Upper lobe of left lung (tissue), 6 donors: ENCODE results near the gene SSBP3. TPM values are rescaled to one million over a fixed set of nuclear protein-coding genes. Genes with fewer than 3 reads are reported as not detected.
A peak's percentile ranks its signal among the peaks of the same experiment; 100 is the strongest.

Source experiments
- ATAC-seq, 2 donors: fragments of 200-7000 bp; cut with Tn5 transposase; one replicate each; pipeline ENCODE4 v1.9.1; 2022; ENCODE audit warnings: mild to moderate bottlenecking in 2 of 2, moderate library complexity in 2 of 2; ENCODE audit not compliant: low FRiP score in 2 of 2
- DNase-seq, 2 donors: peaks; one replicate each; pipeline ENCODE4 v3.0.0-alpha.2; 2019 to 2020
- H3K27ac ChIP-seq, 4 donors: fragments of 200-600 bp; sonication (generic); one replicate each; pipeline ENCODE4 v1.5.1; 2016 to 2019
- H3K27me3 ChIP-seq, 4 donors: fragments of 200-600 bp; sonication (generic); one replicate each; pipeline ENCODE4 v1.5.1; 2017 to 2019
- H3K36me3 ChIP-seq, 4 donors: fragments of 200-600 bp; sonication (generic); one replicate each; pipeline ENCODE4 v1.5.1; 2016 to 2019
- H3K4me1 ChIP-seq, 4 donors: fragments of 200-600 bp; sonication (generic); one replicate each; pipeline ENCODE4 v1.5.1; 2018 to 2019
- H3K4me3 ChIP-seq, 4 donors: fragments of 200-600 bp; sonication (generic); one replicate each; pipeline ENCODE4 v1.5.1; 2017 to 2019; ENCODE audit warnings: mild to moderate bottlenecking in 2 of 4, moderate library complexity in 1 of 4
- H3K9me3 ChIP-seq, 4 donors: fragments of 200-600 bp; sonication (generic); one replicate each; pipeline ENCODE4 v1.5.1; 2018 to 2019
- EP300 ChIP-seq, 4 donors: sonication (generic); formaldehyde crosslinking; IDR thresholded peaks; one replicate each; pipeline ENCODE4 v1.5.1; 2017; ENCODE audit warnings: antibody characterized with exemption in 4 of 4, control low read depth in 2 of 4
- POLR2A ChIP-seq, 4 donors: fragments of 450-650 bp; IDR thresholded peaks; one replicate each; pipeline ENCODE4 v1.5.1; 2016 to 2017; ENCODE audit warnings: antibody characterized with exemption in 4 of 4, mild to moderate bottlenecking in 2 of 4
- POLR2AphosphoS5 ChIP-seq, 2 donors: sonication (generic); formaldehyde crosslinking; IDR thresholded peaks; one replicate each; pipeline ENCODE4 v1.5.1; 2017; ENCODE audit warnings: antibody characterized with exemption in 2 of 2
- WGBS, 2 donors: methylation state at CpG; one replicate each; pipeline ENCODE4 v1.1.5; 2017 to 2018; 5-methylcytosine and 5-hydroxymethylcytosine counted together
- total RNA-seq, 6 donors: library from RNA; depleted of rRNA in 4 of 6; stranded (reverse); fragments of >200 nt in 4 of 6; gene quantifications; one replicate each; pipeline versions ENCODE4 v1.1.0 to v1.2.1, GENCODE V29; 2016 to 2021
- TF ChIP-seq, protein P1 (sequence below), 6 experiments: fragments of 450-650 bp in 4 of 6; fragments of 200-600 bp in 2 of 6; sonication (generic) in 2 of 6; IDR thresholded peaks; one replicate each; pipeline ENCODE4 v1.5.1; 2016 to 2019; ENCODE audit warnings: antibody characterized with exemption in 6 of 6
- donor health status: DM: no; HTN: no; CAD: no; lungs with moderate emphysema.
- donor health status: DM: no; HTN: yes; CAD: no; lungs with severe emphysema.

SSBP3 gene
- total RNA-seq, 6 donors from 2014 or later: 17.8 to 35.6 (median 26.4) TPM

DNA sequence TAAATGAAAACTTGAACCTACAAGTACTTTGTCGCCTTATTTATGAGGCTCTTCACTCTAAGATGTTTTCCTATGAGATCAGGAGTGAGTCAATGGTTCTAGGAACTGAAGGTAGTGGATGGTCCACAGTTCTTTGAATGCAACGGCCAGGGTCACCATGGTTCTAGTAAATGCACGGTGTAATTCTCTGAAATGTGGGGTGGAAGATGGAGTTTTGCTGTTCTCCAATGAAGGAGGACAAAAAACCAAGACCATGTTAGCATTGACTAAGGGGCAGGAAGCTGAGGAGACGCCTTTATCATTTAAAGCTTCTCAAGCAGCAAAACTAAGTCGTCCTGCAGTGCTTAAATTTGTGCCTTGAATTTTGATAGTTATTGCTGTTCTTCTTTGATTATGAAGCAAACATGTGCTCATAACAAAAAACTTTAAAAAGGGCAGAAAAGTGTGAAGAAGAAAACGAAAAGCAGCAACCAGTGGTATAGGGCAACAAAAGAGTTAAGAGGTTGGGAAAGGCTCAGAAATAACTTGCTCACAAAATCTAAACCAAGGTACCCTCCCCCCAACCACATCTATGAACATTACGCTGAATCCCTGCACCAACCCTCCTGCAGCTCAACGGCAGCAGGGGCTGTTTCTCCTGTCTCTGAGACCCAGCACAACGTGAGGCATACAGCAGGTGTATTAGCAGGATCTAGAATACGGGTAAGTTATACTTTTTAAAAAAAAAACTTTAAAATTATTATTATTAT is 121.2 kb downstream of the SSBP3 start:
- WGBS, 2 donors: 83 to 86% methylated on average over 10 of the region's 10 CpGs

DNA sequence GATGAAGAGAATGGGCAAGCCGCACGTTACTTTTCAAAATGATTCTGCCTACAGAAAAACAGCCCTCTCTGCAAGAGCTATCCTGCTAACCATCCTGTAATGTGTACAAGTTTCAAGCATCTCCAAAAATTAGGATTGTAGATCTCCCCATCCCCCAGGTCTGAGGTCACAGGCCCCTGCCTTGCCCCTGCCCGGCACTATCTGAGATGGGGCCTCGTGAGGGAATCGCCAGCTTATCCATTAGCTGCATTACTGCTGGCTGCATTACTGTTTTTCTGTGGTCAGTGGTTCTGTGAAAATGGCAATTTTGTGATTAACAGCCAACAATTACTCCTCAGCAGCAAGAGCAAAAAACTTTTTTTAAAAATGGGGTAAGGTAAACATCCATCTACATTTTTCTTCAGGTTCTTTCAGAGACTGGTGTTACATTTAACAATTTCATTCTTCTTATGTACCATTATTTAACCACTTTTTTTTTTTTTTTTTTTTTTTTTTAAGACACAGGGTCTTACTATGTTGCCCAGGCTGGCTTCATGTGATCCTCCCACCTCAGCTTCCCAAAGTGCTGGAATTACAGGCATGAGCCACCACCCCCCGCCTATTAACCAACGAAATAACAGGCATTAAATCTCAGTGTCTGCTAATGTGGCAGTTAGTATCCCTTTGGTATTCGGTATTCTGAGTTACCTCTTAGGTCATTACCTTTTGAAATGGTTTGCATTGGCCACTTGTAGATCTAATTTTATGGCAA is 122.4 kb downstream of the SSBP3 start:
- TF ChIP-seq POLR2A (IDR thresholded peaks at IDR 0.05): no peak
- TF ChIP-seq, protein P1, sequence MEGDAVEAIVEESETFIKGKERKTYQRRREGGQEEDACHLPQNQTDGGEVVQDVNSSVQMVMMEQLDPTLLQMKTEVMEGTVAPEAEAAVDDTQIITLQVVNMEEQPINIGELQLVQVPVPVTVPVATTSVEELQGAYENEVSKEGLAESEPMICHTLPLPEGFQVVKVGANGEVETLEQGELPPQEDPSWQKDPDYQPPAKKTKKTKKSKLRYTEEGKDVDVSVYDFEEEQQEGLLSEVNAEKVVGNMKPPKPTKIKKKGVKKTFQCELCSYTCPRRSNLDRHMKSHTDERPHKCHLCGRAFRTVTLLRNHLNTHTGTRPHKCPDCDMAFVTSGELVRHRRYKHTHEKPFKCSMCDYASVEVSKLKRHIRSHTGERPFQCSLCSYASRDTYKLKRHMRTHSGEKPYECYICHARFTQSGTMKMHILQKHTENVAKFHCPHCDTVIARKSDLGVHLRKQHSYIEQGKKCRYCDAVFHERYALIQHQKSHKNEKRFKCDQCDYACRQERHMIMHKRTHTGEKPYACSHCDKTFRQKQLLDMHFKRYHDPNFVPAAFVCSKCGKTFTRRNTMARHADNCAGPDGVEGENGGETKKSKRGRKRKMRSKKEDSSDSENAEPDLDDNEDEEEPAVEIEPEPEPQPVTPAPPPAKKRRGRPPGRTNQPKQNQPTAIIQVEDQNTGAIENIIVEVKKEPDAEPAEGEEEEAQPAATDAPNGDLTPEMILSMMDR (IDR thresholded peaks at IDR 0.05): no peak
- no peak for TF ChIP-seq EP300 (IDR thresholded peaks at IDR 0.05)
- DNase-seq (no peak), ATAC-seq (no peak)
- Histone ChIP-seq H3K27ac (no peak overlapping the region), H3K4me3 (no peak overlapping the region), H3K4me1 (peaks cover 27 to 49% (median 37%) of the 10 kb centered on the region in 4 donors), H3K9me3 (no peaks in the 10 kb centered on the region), H3K36me3 (peaks cover 0 to 7% (median 1%) of the 10 kb centered on the region in 4 donors), H3K27me3 (no peaks in the 10 kb centered on the region)
- 97% methylated on average over 8 of the region's 8 CpGs for WGBS, 2 donors

More for the DNA sequence above, 121.2 kb downstream of the SSBP3 start:
- ATAC-seq (no peak), DNase-seq (no peak)
- Histone ChIP-seq H3K27me3 (no peaks in the 10 kb centered on the region), H3K4me1 (peaks cover 28 to 49% (median 39%) of the 10 kb centered on the region in 4 donors), H3K4me3 (no peak overlapping the region), H3K9me3 (no peaks in the 10 kb centered on the region), H3K36me3 (peaks cover 0 to 6% (median 1%) of the 10 kb centered on the region in 4 donors), H3K27ac (peak overlapping the region in 1 of 4 donors; percentile 70)
- TF ChIP-seq POLR2A (IDR thresholded peaks at IDR 0.05): no peak
- no peak for TF ChIP-seq EP300 (IDR thresholded peaks at IDR 0.05)
- no peak for TF ChIP-seq POLR2AphosphoS5 (IDR thresholded peaks at IDR 0.05)

DNA sequence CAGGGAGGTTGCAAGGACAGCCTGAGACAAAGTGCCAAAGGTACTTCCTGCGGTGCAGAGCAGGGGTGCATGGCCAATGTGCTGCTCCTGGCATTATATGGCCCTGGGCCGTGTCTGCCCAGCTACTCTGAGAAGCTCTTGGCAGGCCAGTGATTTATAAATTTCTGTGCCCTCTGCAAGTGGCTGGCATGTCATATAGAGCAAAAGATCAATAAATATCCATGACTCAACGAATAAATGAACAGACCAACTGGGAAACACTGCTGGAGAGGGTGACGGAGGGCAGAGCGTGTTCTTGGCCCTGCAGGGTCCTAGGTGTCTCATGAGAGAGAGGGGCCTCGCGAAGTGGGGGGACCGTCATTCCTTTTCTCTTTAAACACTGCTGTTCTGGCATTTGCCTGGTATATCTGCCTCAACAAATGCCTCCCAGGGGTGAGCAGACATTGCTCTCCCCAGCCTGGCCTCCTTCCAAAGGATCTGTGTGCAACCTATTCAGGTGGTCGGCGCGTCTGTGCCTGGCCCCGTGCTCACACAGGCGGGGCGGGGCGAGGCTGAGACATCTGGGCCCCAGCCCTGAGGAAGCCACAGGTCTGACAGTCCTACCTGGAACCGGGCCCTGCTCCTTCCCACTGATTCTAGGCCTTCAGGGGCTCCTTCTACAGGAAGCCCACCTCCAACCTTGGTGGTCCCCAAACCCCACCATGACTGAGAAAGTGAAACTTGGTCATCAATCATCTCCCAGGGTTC is 123.9 kb downstream of the SSBP3 start:
- Histone ChIP-seq H3K9me3 (no peaks in the 10 kb centered on the region), H3K27me3 (no peaks in the 10 kb centered on the region), H3K4me3 (no peak overlapping the region), H3K4me1 (peaks cover 34 to 54% (median 43%) of the 10 kb centered on the region in 4 donors), H3K27ac (no peak overlapping the region), H3K36me3 (peaks cover 0 to 7% (median 1%) of the 10 kb centered on the region in 4 donors)
- 90 to 94% methylated on average over 9 to 16 of the region's 16 CpGs for WGBS, 2 donors
- DNase-seq: peak in 1 of 2 donors; percentile 72
- TF ChIP-seq, protein P1 (IDR thresholded peaks at IDR 0.05): no peak
- no peak for TF ChIP-seq POLR2AphosphoS5 (IDR thresholded peaks at IDR 0.05)
- no peak for TF ChIP-seq EP300 (IDR thresholded peaks at IDR 0.05)
- TF ChIP-seq POLR2A (IDR thresholded peaks at IDR 0.05): no peak
- ATAC-seq: no peak

- Histone ChIP-seq H3K4me1 (peaks cover 35 to 54% (median 45%) of the 10 kb centered on the region in 4 donors), H3K4me3 (no peak overlapping the region), H3K36me3 (peaks cover 0 to 7% (median 1%) of the 10 kb centered on the region in 4 donors), H3K9me3 (no peaks in the 10 kb centered on the region), H3K27ac (peak overlapping the region in 3 of 4 donors; percentile 21 to 90 (median 35)), H3K27me3 (no peaks in the 10 kb centered on the region)
- 84 to 93% methylated on average over 10 to 11 of the region's 12 CpGs for WGBS, 2 donors
- no peak for TF ChIP-seq POLR2AphosphoS5 (IDR thresholded peaks at IDR 0.05)
- TF ChIP-seq EP300 (IDR thresholded peaks at IDR 0.05): no peak
- TF ChIP-seq, protein P1 (IDR thresholded peaks at IDR 0.05): no peak
- TF ChIP-seq POLR2A (IDR thresholded peaks at IDR 0.05): no peak
- ATAC-seq: no peak
- DNase-seq: no peak
Observed at GRCh38 chr1:54280651-54281050, 125.5 kb downstream of the SSBP3 start.
